HepG2 (cell line): Measurements from ENCODE around the gene MRPL54. TPM values are rescaled to one million over a fixed set of nuclear protein-coding genes. Genes with fewer than 3 reads are reported as not detected.
A peak's percentile ranks its signal among the peaks of the same experiment; 100 is the strongest.

ENCODE experiments used
- AKNA ChIP-seq: sonication (generic); formaldehyde crosslinking; IDR thresholded peaks from 2 replicates; pipeline ENCODE4 v1.4.0; 2020; ENCODE audit warnings: missing genetic modification reagents, borderline replicate concordance
- HMG20B ChIP-seq: conservative IDR thresholded peaks from 2 replicates; pipeline ENCODE4 v1.6.1; 2016; ENCODE audit warnings: missing genetic modification reagents, missing compliant biosample characterization
- KDM5A ChIP-seq: fragments of 200-600 bp; sonication (generic); IDR thresholded peaks from 2 replicates; pipeline ENCODE4 v1.7.0; 2018; ENCODE audit warnings: antibody characterized with exemption, mild to moderate bottlenecking, low read length, borderline replicate concordance
- NR2F1 ChIP-seq, 2 experiments: fragments of 450-650 bp in 1 of 2; formaldehyde crosslinking in 1 of 2; IDR thresholded peaks; 2 replicates each; pipeline versions ENCODE4 v1.5.0 to v1.6.1; 2016 to 2020; ENCODE audit warnings: mild to moderate bottlenecking in 1 of 2, missing compliant biosample characterization in 1 of 2, missing genetic modification reagents in 1 of 2, moderate library complexity in 1 of 2
- RBM22 ChIP-seq: fragments of 200-400 bp; formaldehyde crosslinking; optimal IDR thresholded peaks from 2 replicates; pipeline ENCODE3; 2017; ENCODE audit warnings: mild to moderate bottlenecking, low read length, moderate library complexity
- TEAD2 ChIP-seq: sonication (generic); formaldehyde crosslinking; IDR thresholded peaks from 2 replicates; pipeline ENCODE4 v1.9.0; 2021; ENCODE audit warnings: missing genetic modification reagents
- ZNF143 ChIP-seq: sonication (generic); formaldehyde crosslinking; IDR thresholded peaks from 2 replicates; pipeline ENCODE4 v1.4.0; 2020; ENCODE audit warnings: missing genetic modification reagents
- ZNF562 ChIP-seq: sonication (generic); formaldehyde crosslinking; IDR thresholded peaks from 2 replicates; pipeline ENCODE4 v1.8.0; 2022; ENCODE audit warnings: missing genetic modification reagents, borderline replicate concordance
- ZNF615 ChIP-seq: sonication (generic); formaldehyde crosslinking; IDR thresholded peaks from 2 replicates; pipeline ENCODE4 v1.5.0; 2020; ENCODE audit warnings: mild to moderate bottlenecking, missing genetic modification reagents, borderline replicate concordance
- ZNF891 ChIP-seq: sonication (generic); formaldehyde crosslinking; IDR thresholded peaks from 2 replicates; pipeline ENCODE4 v1.5.0; 2020; ENCODE audit warnings: mild to moderate bottlenecking, missing genetic modification reagents
- polyA plus RNA-seq, 8 experiments: library from polyadenylated mRNA; depleted of rRNA in 3 of 8; stranded (reverse) in 7 of 8; unstranded in 1 of 8; fragments of >200 nt; fragmentation: Illumina TruSeq in 4 of 8; extraction: Trizol in 4 of 8; gene quantifications; 2 replicates each; pipeline versions ENCODE4 v1.2.1 to v1.2.3, GENCODE V29; 2011 to 2016; ENCODE audit warnings: low read depth in 4 of 8, missing spikeins in 1 of 8, mixed read lengths in 1 of 8; ENCODE audit not compliant: insufficient read depth in 1 of 8
- total RNA-seq, 5 experiments: library from RNA; depleted of rRNA; stranded (reverse); fragments of >200 nt; fragmentation: Illumina TruSeq; extraction: Trizol; gene quantifications; 2 replicates each; pipeline ENCODE4 v1.2.3, GENCODE V29; 2016; ENCODE audit warnings: low read depth in 1 of 5
- TF ChIP-seq, protein P1 (sequence below): sonication (generic); formaldehyde crosslinking; IDR thresholded peaks from 2 replicates; pipeline ENCODE4 v1.4.0; 2020; ENCODE audit warnings: missing genetic modification reagents
- TF ChIP-seq, protein P2 (sequence below): sonication (generic); formaldehyde crosslinking; IDR thresholded peaks from 2 replicates; pipeline ENCODE4 v1.5.1; 2020; ENCODE audit warnings: mild to moderate bottlenecking, missing genetic modification reagents, borderline replicate concordance
- TF ChIP-seq, protein P3 (sequence below): sonication (generic); formaldehyde crosslinking; IDR thresholded peaks from 2 replicates; pipeline ENCODE4 v1.8.0; 2022; ENCODE audit warnings: missing genetic modification reagents, mild to moderate bottlenecking, moderate library complexity, borderline replicate concordance

Gene MRPL54
- total and polyA plus RNA-seq, 2 of the 13 experiments (the other 11 are each of a cell fraction or from before 2014, with no cell fraction given), result 36.8 to 66.9 TPM

- TF ChIP-seq, protein P1, sequence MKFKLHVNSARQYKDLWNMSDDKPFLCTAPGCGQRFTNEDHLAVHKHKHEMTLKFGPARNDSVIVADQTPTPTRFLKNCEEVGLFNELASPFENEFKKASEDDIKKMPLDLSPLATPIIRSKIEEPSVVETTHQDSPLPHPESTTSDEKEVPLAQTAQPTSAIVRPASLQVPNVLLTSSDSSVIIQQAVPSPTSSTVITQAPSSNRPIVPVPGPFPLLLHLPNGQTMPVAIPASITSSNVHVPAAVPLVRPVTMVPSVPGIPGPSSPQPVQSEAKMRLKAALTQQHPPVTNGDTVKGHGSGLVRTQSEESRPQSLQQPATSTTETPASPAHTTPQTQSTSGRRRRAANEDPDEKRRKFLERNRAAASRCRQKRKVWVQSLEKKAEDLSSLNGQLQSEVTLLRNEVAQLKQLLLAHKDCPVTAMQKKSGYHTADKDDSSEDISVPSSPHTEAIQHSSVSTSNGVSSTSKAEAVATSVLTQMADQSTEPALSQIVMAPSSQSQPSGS (CRISPR knock-in tag), result peak; percentile 89
- TF ChIP-seq ZNF891 (peak; percentile 65; the same call in 1 of the 2 replicates), ZNF615 (CRISPR knock-in tag) (no peak), NR2F1 (CRISPR knock-in tag; IDR thresholded peaks at IDR 0.05) (no peak; a peak in 1 of 4 replicates), KDM5A (peak; percentile 84), ZNF562 (no peak), AKNA (no peak), HMG20B (CRISPR knock-in tag) (0 out of 2 replicates have a peak, but pooled peaks have one; percentile 17), TEAD2 (CRISPR knock-in tag) (no peak), ZNF143 (CRISPR knock-in tag) (peak; percentile 94), RBM22 (no peak)
- TF ChIP-seq, protein P2, sequence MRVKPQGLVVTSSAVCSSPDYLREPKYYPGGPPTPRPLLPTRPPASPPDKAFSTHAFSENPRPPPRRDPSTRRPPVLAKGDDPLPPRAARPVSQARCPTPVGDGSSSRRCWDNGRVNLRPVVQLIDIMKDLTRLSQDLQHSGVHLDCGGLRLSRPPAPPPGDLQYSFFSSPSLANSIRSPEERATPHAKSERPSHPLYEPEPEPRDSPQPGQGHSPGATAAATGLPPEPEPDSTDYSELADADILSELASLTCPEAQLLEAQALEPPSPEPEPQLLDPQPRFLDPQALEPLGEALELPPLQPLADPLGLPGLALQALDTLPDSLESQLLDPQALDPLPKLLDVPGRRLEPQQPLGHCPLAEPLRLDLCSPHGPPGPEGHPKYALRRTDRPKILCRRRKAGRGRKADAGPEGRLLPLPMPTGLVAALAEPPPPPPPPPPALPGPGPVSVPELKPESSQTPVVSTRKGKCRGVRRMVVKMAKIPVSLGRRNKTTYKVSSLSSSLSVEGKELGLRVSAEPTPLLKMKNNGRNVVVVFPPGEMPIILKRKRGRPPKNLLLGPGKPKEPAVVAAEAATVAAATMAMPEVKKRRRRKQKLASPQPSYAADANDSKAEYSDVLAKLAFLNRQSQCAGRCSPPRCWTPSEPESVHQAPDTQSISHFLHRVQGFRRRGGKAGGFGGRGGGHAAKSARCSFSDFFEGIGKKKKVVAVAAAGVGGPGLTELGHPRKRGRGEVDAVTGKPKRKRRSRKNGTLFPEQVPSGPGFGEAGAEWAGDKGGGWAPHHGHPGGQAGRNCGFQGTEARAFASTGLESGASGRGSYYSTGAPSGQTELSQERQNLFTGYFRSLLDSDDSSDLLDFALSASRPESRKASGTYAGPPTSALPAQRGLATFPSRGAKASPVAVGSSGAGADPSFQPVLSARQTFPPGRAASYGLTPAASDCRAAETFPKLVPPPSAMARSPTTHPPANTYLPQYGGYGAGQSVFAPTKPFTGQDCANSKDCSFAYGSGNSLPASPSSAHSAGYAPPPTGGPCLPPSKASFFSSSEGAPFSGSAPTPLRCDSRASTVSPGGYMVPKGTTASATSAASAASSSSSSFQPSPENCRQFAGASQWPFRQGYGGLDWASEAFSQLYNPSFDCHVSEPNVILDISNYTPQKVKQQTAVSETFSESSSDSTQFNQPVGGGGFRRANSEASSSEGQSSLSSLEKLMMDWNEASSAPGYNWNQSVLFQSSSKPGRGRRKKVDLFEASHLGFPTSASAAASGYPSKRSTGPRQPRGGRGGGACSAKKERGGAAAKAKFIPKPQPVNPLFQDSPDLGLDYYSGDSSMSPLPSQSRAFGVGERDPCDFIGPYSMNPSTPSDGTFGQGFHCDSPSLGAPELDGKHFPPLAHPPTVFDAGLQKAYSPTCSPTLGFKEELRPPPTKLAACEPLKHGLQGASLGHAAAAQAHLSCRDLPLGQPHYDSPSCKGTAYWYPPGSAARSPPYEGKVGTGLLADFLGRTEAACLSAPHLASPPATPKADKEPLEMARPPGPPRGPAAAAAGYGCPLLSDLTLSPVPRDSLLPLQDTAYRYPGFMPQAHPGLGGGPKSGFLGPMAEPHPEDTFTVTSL (CRISPR knock-in tag), result no peak
- TF ChIP-seq, protein P3, sequence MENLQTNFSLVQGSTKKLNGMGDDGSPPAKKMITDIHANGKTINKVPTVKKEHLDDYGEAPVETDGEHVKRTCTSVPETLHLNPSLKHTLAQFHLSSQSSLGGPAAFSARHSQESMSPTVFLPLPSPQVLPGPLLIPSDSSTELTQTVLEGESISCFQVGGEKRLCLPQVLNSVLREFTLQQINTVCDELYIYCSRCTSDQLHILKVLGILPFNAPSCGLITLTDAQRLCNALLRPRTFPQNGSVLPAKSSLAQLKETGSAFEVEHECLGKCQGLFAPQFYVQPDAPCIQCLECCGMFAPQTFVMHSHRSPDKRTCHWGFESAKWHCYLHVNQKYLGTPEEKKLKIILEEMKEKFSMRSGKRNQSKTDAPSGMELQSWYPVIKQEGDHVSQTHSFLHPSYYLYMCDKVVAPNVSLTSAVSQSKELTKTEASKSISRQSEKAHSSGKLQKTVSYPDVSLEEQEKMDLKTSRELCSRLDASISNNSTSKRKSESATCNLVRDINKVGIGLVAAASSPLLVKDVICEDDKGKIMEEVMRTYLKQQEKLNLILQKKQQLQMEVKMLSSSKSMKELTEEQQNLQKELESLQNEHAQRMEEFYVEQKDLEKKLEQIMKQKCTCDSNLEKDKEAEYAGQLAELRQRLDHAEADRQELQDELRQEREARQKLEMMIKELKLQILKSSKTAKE (CRISPR knock-in tag), result no peak
These were observed at the start of gene MRPL54 (continued) for GRCh38 chr19:3762501-3763459.
